Mesenteric fat pad (tissue), 1 donor: ENCODE measurements around the gene TWNK. TPM values are rescaled to one million over a fixed set of nuclear protein-coding genes. Genes with fewer than 3 reads are reported as not detected.
A peak's percentile ranks its signal among the peaks of the same experiment; 100 is the strongest.
"Not testable (repeated sequence)": the region's sequence is repeated elsewhere in the genome, so short reads cannot be mapped to it uniquely, and the experiment has no call there.

Experiments
- DNase-seq: peaks from one replicate; pipeline ENCODE4 v3.0.0-alpha.2; 2020; ENCODE audit warnings: low spot score
- total RNA-seq: library from RNA; stranded (reverse); fragmentation: NEBNext Ultra II Directional; extraction: Animal tissue kit (Norgen Biotek cat#: 25700); gene quantifications from one replicate; pipeline ENCODE4 v1.2.1, GENCODE V29; 2021
- donor health status: DM: yes; HTN: yes; CAD: no.

TWNK gene
- total RNA-seq, 1 donor from 2014 or later = 7.5 TPM

DNA sequence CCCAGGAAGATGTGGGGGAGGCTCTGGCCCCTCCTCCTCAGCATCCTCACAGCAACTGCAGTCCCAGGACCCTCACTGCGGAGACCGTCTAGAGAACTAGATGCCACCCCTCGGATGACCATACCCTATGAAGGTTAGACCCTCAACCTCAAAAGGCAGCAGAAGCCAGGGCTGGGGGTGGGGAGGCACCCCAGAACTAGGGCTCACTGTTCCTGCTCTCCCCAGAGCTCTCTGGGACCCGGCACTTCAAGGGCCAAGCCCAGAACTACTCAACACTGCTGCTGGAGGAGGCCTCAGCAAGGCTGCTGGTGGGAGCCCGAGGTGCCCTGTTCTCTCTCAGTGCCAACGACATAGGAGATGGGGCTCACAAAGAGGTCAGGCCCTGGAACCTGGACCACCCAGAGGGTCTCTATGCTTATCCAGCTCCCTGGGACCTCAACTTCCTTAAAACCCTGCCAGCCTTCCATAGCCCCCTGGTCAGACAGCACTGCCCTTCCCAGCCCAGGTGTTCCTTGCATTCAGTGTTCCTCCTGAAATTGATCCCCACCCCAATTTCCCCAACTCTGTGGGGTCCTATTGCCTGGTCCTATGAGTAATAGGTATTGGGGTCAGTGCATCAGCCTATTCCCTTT is 14.3 kb upstream of the TWNK start:
- DNase-seq = peak; percentile 72

- not testable (repeated sequence) for DNase-seq
Observed at GRCh38 chr10:100975397-100975796, 11.9 kb upstream of the TWNK start.

DNA sequence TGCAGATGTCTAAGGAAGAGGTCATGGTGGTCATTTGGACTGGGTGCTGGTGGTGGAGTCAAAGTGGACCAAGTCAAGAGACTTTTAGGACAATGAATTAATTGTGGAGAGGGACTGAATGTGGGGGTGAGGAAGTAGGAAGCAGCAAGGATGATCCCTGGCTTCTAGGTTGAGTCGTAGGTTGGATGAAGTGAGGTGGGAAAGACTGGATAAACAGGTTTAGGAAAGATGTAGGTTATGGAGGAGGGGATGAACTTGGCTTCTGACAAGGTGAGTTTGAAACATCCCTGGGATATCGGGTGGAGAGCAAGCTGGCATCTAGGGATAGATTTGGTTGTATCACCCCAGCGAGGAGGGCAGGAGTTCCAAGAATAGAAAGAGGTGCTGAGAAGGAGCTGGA is 10.4 kb upstream of the TWNK start:
- peak; percentile 24 for DNase-seq

GRCh38 chr10:100977436-100977835 is 9.9 kb upstream of the TWNK start:
- peak; percentile 49 for DNase-seq

- peak; percentile 76 for DNase-seq
Observed at GRCh38 chr10:100978121-100978900, 9.0 kb upstream of the TWNK start.

DNA sequence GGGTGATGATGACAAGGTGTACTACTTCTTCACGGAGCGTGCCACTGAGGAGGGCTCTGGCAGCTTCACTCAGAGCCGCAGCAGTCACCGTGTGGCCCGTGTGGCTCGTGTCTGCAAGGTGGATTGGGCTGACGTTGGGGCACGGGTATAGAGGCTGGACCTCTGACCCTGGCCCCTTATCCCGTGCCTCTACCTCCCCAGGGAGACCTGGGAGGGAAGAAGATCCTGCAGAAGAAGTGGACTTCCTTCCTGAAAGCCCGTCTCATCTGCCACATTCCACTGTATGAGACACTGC is 8.5 kb upstream of the TWNK start:
- peak; percentile 59 for DNase-seq

DNA sequence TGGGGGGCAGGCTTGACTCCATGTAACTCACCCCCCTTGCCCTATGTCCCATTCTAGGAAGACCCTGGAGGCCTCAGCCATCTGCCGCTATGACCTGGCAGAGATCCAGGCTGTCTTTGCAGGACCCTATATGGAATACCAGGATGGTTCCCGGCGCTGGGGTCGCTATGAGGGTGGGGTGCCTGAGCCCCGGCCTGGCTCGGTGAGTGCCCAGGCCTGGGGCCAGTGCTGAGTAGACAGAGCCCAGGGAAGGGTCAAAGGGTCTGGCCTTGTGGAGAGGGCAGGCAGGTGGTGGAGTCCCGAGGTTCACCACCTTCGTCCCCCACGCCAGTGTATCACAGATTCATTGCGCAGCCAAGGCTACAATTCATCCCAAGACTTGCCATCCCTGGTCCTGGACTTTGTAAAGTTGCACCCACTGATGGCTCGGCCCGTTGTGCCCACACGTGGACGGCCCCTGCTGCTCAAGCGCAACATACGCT is 7.5 kb upstream of the TWNK start:
- peak; percentile 67 for DNase-seq

- no peak for DNase-seq
Observed at GRCh38 chr10:100980311-100980710, 7.0 kb upstream of the TWNK start.

DNA sequence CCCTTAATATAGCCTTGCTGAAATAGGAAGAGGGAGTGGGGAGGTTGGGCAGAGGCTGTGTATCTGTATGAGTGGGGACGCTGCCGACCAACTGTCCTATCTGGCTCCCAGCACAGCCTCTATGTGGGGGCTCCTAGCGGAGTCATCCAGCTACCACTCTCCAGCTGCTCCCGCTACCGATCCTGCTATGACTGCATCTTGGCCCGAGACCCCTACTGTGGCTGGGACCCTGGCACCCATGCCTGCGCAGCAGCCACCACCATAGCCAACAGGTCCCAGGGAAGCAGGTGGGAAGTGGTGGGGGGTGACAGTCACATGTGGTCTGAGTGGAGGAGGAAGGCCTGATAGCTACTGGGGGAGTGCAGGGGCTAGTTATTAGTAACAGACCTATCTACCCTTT is 6.6 kb upstream of the TWNK start:
- DNase-seq = peak; percentile 68

DNA sequence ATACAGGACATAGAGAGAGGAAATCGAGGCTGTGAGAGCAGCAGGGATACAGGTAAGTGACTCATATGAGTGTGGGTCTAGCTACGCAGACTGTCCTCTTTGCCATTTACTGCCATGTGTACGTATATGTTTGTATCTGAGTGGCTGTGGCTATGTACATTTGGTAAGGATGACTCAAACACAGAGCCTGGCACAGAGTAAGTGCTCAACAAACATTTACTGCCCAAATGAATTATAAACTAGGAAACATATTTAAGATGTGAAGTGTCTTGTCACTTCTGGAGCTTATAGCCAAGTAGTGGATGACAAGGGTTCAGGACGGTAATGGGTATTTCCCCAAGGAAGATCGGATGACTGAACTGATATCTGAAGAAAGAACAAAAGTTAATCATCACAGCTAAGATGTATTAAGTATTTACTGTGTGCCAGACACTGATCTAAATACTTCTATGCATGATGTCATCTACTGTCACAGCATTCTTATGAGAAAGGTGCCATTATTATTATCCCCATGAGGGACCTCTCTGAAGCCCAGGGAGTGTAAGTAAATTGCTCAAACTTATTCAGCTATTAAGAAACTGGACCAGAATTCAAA is 6.1 kb upstream of the TWNK start:
- no peak for DNase-seq

DNA sequence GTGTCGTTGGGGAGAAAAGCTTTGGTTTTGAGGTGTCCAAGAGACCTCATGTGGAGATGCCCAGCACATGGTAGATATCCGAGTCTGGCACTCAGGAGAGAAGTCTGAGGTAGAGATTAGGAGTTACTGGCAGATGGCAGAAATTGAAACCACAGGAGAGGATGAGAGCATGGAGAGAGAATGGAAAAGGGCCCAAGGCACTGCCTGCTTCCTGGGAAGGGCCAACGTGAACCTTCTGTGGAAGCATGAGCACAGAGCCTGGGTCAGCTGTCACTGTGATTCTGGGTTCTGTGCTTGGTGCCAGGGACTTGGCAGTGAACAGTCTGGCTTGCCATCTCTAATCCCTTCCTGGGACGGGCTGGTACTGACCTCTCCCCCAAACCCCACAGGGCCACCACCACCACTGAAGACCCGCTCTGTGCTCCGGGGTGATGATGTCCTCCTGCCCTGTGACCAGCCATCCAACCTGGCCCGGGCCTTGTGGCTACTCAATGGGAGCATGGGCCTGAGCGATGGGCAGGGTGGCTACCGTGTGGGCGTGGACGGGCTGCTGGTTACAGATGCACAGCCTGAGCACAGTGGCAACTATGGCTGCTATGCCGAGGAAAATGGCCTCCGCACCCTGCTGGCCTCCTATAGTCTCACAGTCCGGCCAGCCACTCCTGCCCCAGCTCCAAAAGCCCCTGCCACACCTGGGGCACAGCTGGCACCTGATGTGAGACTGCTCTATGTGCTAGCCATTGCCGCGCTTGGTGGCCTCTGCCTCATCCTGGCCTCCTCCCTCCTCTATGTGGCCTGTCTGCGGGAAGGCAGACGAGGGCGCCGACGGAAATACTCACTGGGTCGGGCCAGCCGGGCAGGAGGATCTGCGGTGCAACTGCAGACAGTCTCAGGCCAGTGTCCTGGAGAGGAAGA is 4.2 kb upstream of the TWNK start:
- DNase-seq = peak; percentile 89

DNA sequence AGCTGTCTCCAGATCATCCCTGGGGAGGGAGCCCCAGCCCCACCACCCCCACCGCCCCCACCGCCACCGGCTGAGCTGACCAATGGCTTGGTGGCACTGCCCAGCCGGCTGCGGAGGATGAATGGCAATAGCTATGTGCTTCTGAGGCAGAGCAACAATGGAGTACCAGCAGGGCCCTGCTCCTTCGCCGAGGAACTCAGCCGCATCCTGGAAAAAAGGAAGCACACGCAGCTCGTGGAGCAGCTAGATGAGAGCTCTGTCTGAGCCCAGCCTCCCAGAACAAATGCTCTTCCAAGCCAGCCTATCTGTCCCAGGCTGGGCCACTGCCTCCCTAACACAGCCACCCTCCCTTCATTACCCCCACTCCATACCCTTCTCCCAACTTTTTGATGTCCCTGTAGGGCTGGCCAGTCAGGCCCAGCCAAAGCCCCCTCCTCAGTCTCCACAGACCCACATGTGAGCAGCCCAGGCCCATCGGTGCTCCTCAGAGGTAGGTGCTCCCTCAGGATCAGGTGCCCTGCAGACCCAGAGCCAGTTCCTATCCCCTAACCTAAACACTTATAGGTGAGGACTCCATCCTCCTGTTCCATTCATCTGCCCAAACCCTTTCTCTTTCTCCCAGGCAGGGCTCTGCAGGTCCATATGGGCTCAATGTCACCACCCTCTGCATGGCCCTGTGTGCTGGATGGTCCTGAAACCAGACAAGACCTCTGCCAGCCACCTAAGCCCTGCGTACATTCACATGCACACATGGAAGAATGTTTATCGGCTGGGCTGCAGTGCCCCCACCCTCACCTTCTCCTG is 3.3 kb upstream of the TWNK start:
- peak; percentile 77 for DNase-seq

DNA sequence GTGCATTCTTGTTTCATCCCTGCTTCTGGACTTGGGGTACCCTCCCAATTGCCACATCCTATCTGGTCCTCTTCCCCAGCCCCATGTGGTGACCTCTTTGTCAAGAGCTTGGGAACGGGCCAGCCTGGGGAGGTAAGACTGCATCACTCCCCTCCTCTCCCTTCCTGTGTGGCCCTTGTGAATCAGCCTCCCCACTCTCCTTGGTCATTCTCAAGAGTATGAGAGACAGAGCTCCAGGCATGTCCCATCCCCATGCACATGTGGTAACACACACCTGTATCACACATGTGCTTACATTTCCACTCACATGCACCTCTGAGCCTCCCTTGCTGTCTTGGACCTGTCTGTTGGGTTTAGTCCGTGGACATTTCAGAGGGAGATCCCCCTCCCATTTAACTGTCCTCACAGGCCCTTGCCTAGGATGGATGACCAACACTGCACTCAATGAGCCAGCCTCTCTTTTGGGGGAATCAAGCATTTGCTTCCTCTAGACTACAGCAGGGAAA is 2.6 kb upstream of the TWNK start:
- peak; percentile 72 for DNase-seq

DNA sequence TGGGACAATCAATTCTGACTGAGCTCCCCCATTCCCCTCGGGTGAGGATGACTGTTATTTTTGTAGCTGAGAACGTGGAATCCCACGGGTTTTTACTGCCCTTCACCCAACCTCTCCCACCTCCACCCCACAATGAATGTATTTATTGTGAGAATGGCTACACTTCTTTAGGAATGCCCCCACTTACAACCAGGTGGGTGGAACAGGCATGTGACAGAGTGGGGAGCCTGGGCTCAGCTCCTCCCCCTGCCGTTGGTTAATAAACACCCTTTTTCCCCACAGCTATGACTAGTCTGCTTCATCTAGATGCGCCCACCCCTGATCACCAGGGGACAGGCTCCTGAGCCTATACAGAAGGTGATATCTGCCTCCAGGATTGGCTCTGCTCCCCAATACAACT is 2.0 kb upstream of the TWNK start:
- no peak for DNase-seq

DNA sequence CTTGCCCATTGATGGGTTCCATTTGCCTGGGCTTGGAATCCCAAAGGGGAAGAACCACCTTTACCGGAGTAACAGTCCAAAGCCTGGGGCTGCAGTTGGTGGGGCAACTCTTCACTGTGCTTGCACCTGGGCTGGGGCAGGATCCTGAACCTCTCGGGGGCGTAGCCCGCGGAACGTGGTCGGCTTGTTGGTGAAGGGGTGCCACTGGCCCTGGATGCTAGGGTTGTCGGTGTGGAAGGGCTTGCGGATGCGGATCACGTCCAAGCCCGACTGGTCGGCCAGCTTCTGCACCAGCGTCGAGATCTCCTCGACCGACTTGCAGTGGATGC is 756 bp upstream of the TWNK start:
- DNase-seq = no peak

DNA sequence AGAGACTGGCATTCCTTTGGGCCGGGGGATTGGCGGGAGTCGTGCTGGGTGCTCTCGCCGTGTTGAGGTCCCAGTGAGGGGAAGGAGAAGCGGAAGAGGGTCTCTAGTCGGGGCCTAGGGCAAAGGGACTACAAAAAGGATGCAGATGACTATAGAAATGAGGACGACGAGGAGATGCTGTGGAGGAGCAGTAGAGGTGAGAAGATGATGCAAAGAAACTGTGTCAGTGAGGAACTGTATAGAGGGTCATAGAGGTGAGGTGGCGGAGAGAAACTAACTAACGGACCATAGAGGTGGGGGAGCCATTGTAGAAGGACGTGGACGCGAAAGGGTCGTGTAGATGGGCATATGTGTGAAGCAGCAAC is 324 bp downstream of the TWNK start:
- no peak for DNase-seq

GRCh38 chr10:100988166-100988565 is 823 bp downstream of the TWNK start:
- DNase-seq = no peak

DNA sequence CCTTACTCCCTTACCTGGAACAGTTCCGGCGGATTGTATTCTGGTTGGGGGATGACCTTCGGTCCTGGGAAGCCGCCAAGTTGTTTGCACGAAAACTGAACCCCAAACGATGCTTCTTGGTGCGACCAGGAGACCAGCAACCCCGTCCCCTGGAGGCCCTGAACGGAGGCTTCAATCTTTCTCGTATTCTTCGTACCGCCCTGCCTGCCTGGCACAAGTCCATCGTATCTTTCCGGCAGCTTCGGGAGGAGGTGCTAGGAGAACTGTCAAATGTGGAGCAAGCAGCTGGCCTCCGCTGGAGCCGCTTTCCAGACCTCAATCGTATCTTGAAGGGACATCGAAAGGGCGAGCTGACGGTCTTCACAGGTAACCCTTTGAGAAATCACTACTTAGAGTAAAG is 1.7 kb downstream of the TWNK start:
- DNase-seq = no peak

DNA sequence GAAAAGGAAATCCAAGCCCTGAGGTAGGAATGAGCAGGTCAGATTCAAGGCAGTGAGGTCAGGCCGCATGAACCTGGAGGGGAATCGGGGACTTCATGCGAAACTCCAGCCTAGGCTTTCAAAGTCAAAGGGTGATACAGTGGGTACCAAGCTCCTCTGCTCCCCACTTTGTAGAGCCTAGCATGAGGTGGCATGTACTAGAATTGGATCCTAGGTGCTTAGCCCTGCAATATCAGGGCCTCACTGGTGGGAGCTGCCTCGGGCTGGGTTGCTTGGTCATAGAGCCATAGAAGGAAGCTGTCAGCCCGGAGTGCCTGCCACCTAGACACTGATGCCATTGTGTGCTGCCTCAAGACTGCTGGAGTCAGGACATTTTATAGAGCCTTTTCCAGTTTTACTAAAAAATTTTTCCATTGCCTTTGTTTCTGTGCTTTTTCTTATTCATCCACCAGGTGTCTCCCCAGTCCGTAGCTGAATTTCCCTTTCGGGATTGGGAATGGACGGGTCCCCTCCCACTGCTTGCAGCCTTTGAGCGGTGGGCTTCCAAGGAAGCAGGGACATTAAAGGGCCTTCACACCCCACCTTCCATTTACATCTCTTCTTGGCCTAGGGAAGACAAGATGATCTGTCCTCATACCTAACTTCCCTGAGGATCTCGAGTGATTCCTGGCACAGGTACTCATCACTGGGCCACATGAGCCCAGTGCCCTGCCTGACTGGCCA is 6.8 kb downstream of the TWNK start:
- DNase-seq = no peak

DNA sequence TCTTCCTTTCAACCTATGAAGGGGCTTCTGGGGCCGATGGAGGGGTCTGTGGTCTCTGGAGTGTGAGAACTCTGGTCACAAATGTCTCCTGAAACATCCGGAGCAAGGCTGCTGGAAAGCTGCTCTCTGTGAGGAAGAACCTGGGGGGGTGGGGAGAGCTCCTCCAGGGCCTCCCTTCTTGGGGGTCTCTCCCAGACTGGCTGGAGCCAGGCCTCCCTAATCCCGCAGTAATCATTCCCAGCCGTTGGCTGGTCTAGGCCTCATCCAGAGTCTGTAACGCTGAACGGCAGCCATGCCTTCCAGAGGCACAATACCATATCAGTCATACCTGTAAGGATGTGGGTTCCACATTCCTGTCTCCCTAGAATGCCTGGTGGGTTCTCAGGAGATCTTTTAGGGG is 7.8 kb downstream of the TWNK start:
- DNase-seq = no peak
